Measurements from ENCODE around the gene DUSP10.

DUSP10 gene

DNA sequence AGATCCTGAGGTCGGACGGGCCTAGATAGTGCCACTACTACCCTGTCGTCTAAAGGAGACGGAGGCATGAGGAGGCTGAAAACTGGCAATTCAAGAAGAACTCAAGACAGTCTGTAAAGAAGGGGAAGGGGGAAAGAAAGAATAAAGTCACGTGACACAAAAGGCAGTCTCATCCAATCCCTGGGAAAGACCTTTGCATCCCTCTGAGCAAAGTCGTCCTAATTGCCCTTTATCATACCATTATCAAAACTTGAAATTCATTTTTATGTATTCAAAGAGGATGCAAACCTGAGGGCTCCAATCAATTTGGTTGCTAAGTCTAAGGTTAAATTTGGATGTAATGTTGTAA lies 2.2 kb downstream of the DUSP10 start:
- no peak for TF ChIP-seq SIN3A (IDR thresholded peaks at IDR 0.05; ENCODE audit: borderline replicate concordance, insufficient read depth, low read length)
- TF ChIP-seq POLR2AphosphoS5 (IDR thresholded peaks at IDR 0.05; ENCODE audit: low read depth, low read length) = no peak
- no peak for TF ChIP-seq TAF1 (IDR thresholded peaks at IDR 0.05; ENCODE audit: borderline replicate concordance, insufficient read depth, low read length)
- TF ChIP-seq, protein P1, sequence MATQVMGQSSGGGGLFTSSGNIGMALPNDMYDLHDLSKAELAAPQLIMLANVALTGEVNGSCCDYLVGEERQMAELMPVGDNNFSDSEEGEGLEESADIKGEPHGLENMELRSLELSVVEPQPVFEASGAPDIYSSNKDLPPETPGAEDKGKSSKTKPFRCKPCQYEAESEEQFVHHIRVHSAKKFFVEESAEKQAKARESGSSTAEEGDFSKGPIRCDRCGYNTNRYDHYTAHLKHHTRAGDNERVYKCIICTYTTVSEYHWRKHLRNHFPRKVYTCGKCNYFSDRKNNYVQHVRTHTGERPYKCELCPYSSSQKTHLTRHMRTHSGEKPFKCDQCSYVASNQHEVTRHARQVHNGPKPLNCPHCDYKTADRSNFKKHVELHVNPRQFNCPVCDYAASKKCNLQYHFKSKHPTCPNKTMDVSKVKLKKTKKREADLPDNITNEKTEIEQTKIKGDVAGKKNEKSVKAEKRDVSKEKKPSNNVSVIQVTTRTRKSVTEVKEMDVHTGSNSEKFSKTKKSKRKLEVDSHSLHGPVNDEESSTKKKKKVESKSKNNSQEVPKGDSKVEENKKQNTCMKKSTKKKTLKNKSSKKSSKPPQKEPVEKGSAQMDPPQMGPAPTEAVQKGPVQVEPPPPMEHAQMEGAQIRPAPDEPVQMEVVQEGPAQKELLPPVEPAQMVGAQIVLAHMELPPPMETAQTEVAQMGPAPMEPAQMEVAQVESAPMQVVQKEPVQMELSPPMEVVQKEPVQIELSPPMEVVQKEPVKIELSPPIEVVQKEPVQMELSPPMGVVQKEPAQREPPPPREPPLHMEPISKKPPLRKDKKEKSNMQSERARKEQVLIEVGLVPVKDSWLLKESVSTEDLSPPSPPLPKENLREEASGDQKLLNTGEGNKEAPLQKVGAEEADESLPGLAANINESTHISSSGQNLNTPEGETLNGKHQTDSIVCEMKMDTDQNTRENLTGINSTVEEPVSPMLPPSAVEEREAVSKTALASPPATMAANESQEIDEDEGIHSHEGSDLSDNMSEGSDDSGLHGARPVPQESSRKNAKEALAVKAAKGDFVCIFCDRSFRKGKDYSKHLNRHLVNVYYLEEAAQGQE (IDR thresholded peaks at IDR 0.05; ENCODE audit: insufficient read depth in 1 of 2, low read depth in 2 of 2, low read length in 2 of 2) = no peak
- no peak for TF ChIP-seq FOXP2 (optimal IDR thresholded peaks at IDR 0.05; ENCODE audit: borderline replicate concordance, extremely low read depth, extremely low read length, insufficient read depth)

DNA sequence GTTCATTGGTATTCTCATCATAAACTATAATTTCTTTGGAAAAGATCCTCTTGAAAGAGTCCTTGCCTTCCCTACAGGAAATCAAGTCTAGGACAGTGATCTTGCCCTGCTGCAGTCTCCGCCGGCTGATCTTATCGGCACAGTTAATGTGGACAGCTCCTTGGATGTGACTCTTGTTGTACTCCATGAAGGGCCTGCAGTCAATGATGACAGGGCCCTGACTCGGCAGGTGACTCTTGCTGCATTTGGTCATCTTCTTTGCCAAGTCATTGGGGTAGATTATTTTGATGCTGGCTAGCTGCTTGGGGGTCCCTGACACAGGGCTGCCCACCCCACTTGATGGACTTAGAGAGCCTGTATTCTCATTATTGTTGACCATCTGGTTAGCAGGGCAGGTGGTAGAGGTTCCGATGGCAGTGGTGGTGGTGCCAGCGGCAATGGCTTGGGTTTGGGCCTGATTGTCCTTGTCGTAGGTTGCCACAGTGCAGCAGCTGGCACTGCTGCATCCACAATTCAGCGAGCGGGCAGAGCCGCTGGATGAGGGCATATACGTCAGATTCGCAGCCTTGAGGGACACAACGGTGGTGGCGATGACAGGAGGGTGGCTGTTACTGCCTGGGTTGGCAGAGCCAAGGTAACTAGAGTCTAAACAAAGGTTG lies 2.7 kb downstream of the DUSP10 start:
- TF ChIP-seq SIN3A (IDR thresholded peaks at IDR 0.05; ENCODE audit: borderline replicate concordance, insufficient read depth, low read length) (no peak), TAF1 (IDR thresholded peaks at IDR 0.05; ENCODE audit: borderline replicate concordance, insufficient read depth, low read length) (no peak)
- TF ChIP-seq, protein P1 (IDR thresholded peaks at IDR 0.05; ENCODE audit: insufficient read depth in 1 of 2, low read depth in 2 of 2, low read length in 2 of 2) = peak; percentile 80 to 90

DNA sequence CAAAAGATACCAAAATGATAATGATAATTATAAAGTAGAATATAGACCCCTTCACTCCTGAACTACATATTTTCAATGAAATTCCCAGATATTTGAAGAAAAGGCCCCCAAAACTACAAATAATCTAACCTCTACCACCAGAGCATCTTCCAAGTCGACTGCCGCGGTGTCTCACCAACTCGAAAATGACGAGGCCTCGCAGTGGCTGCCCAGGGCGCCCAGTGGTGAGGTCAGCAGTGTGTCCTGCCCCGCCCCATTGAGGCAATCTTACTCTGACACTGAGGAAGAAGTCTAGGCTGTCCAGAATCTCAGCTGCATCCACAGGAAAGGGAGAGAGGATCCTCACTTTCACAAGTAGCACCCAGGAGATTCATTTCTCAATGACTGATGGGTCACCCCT lies 5.2 kb downstream of the DUSP10 start:
- TF ChIP-seq POLR2AphosphoS5 (IDR thresholded peaks at IDR 0.05; ENCODE audit: low read depth, low read length) = no peak
- TF ChIP-seq SIN3A (IDR thresholded peaks at IDR 0.05; ENCODE audit: borderline replicate concordance, insufficient read depth, low read length) = no peak
- TF ChIP-seq, protein P1 (IDR thresholded peaks at IDR 0.05; ENCODE audit: insufficient read depth in 1 of 2, low read depth in 2 of 2, low read length in 2 of 2) = no peak
- no peak for TF ChIP-seq TAF1 (IDR thresholded peaks at IDR 0.05; ENCODE audit: borderline replicate concordance, insufficient read depth, low read length)
- TF ChIP-seq FOXP2 (optimal IDR thresholded peaks at IDR 0.05; ENCODE audit: borderline replicate concordance, extremely low read depth, extremely low read length, insufficient read depth) = no peak

DNA sequence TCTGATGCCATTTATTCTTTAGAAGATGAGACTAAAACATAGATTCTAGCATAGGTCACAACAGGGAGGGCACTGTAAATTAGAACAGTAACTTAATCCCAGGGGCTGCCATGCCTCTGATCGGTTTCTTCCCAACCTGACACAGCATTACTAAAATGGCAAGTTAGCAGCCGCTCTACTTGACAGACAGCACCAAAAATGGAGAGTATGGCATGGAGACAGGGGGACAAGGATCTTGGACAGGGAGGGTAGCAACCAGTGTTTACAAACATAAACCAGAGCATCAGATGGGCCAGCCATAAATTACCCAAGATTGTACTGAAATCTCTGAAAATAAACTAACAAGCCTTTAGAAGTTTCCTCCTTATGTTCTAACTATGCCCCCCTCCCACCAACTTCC lies 5.9 kb downstream of the DUSP10 start:
- TF ChIP-seq FOXP2 (optimal IDR thresholded peaks at IDR 0.05; ENCODE audit: borderline replicate concordance, extremely low read depth, extremely low read length, insufficient read depth) (no peak), SIN3A (IDR thresholded peaks at IDR 0.05; ENCODE audit: borderline replicate concordance, insufficient read depth, low read length) (no peak), TAF1 (IDR thresholded peaks at IDR 0.05; ENCODE audit: borderline replicate concordance, insufficient read depth, low read length) (no peak), POLR2AphosphoS5 (IDR thresholded peaks at IDR 0.05; ENCODE audit: low read depth, low read length) (no peak)
- TF ChIP-seq, protein P1 (IDR thresholded peaks at IDR 0.05; ENCODE audit: insufficient read depth in 1 of 2, low read depth in 2 of 2, low read length in 2 of 2) = no peak

DNA sequence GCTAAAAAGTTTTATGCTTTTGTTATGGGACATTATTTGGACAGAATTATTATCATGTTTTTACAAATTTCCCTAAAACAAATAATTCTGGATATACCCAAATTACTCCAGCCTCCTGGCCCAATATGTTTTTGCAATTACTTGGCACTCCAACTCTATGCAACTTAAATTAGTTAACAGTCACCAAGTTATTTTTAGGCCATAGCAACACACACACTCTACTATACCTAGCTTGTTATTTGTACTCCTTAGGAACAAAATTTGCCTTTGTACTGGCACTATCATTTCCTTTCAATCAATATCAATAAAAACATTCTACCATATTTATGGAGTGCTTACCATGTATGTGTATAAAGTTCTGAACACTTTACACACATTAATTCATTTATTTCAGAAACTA lies 7.7 kb downstream of the DUSP10 start:
- TF ChIP-seq, protein P1 (IDR thresholded peaks at IDR 0.05; ENCODE audit: insufficient read depth in 1 of 2, low read depth in 2 of 2, low read length in 2 of 2) = no peak
- no peak for TF ChIP-seq POLR2AphosphoS5 (IDR thresholded peaks at IDR 0.05; ENCODE audit: low read depth, low read length)
